Adrenal gland (tissue), 5 donors: ENCODE measurements around the gene FOXC2.

Source experiments
- CTCF ChIP-seq, 6 experiments: fragments of 450-650 bp in 4 of 6; fragments of 200-600 bp in 2 of 6; sonication (generic) in 1 of 6; IDR thresholded peaks; 1 replicate in 5 of 6; 2 replicates in 1 of 6; pipeline versions ENCODE4 v1.5.1 to v1.8.0; 2016 to 2021; ENCODE audit warnings: antibody characterized with exemption in 6 of 6, mild to moderate bottlenecking in 2 of 6, moderate library complexity in 1 of 6
- POLR2A ChIP-seq, 2 donors: fragments of 450-650 bp; IDR thresholded peaks; one replicate each; pipeline ENCODE4 v1.6.1; 2017; ENCODE audit warnings: antibody characterized with exemption in 2 of 2, mild to moderate bottlenecking in 2 of 2, moderate library complexity in 1 of 2
- donor health status: DM: no; HTN: no; CAD: no.

GRCh38 chr16:86570558-86571529 lies 4.2 kb downstream of the FOXC2 start:
- TF ChIP-seq CTCF (IDR thresholded peaks at IDR 0.05) (no peak), POLR2A (IDR thresholded peaks at IDR 0.05) (no peak)
